HG03575 (cell line): Measurements from ENCODE around the gene AGTRAP.

Source experiments
- ATAC-seq: cut with Tn5 transposase; IDR thresholded peaks from one replicate; pipeline ENCODE4 v1.9.1; 2021; ENCODE audit not compliant: unreplicated experiment, insufficient number of reproducible peaks, low FRiP score; ENCODE audit errors: extremely low read depth

AGTRAP gene

DNA sequence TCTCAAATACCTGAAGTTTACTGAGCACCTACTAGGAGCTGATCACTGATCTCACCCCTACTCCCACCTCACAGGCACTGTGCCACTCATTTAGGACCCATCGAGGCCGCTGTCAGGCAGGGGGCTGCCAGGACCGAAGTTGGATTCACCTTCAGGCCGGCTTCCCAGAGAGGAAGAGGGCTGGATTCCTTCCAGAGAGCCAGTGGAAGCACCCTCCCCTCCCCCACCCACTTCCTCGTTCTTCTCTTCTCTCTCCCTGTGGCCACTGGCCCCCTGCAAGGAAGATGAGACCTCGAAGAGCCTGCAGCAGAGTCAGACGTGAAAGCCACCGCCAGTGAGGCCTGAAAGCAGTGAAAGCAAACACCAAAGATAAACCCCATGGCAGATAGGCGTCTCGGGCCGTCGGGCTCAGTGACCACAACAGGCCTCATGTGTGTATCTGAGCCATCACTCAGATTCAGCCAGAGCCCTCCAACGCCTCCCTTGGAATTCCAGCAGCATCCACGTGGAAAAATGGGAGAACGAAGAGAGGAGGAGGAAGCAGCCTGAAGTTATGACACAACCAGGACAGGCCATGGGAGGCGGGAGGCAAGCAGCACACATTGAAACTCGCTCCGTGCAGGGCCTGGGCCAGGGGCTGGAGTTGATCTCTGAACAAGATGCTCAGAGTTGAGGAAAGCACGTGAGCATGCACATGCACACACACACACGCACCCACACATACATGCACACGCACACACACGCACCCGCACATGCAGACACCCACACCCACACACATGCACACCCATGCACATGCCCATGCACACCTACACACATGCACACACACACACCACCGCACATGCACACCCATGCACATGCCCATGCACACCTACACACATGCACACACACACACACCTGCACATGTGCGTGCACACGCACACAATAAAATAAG lies 6.2 kb upstream of the AGTRAP start:
- ATAC-seq: no peak

DNA sequence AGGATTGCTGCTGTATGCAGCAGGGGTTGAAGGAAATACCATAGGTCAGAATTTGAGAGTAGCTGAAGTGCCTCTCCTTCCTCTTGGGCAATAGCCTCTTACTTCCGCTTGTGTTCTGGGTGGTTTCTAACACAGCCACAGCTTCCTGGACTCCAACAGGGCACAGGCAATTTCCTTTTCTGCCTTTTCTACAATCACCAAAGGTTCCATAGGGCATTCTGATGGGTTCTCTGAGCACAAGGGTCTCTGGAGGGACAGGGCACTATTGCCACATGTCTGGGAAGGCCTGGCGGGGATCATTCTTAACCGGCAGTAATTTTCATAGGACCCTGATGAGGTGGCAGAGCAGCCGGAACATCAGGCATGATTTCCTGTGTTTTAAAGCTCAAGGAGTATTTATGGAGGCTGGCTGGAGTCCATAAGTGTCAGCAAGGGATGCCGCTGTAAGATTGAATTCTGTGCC lies 5.5 kb upstream of the AGTRAP start:
- no peak for ATAC-seq

DNA sequence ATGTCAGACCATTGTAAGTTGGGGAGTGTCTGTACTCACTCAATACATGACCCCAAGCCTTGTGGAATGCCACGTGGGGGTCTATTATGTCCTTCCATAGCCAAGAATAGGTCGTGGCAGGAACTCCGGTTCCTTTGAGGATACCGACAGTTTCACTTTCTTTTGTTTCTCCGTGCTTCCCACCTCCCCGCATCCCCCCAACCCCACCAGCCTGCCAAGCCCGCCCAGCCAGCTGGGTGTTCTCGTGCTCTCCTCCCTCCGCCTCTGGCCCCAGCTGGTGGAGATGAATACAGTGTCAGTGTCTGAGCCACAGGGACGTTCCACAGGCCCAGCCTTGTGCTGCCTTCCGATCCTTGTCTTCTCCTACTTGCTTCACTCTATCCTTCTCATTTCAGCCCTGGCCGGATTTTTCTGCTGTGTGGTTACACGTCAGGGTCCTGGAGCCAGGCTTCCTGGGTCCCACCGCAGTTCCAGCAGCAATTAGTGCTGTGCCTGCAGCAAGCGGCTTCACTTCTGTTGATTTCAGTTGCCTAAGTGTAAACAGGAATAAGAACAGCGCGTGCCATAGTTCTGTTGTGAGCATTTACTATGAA lies 4.1 kb upstream of the AGTRAP start:
- ATAC-seq: no peak

DNA sequence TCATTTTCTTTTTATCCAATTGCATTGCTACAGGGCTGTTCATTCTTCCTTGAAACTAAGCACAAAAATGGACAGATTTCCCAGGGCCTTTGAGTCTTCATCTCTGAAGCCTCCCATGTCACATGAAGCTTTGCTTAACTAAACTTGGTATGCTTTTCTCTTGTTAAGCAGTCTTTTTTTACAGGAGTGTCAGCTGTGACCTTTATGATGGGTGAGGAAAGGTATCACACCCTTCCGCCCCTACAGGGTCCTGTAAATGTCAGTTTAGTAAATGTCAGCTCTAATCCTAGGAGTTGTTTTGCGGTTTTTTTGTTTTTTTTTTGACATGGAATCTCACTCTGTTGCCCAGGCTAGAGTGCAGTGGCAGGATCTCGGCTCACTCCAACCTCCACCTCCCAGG lies 2.6 kb upstream of the AGTRAP start:
- no peak for ATAC-seq

DNA sequence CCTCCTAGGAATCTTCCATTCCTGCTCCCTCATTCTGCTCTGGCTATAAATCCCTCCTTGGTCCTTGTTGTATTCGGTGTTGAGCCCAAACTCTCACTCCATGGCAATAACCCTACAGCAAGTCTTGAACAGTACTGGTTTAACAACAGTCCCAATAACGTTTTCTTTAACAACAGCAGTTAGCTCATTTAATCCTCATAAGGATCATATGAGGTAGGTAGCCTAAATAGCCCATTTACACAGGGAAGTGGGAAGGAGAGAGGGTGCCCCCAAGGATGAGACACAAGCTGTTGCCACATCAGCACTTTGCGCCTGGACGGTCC lies 444 bp upstream of the AGTRAP start:
- ATAC-seq: no peak

DNA sequence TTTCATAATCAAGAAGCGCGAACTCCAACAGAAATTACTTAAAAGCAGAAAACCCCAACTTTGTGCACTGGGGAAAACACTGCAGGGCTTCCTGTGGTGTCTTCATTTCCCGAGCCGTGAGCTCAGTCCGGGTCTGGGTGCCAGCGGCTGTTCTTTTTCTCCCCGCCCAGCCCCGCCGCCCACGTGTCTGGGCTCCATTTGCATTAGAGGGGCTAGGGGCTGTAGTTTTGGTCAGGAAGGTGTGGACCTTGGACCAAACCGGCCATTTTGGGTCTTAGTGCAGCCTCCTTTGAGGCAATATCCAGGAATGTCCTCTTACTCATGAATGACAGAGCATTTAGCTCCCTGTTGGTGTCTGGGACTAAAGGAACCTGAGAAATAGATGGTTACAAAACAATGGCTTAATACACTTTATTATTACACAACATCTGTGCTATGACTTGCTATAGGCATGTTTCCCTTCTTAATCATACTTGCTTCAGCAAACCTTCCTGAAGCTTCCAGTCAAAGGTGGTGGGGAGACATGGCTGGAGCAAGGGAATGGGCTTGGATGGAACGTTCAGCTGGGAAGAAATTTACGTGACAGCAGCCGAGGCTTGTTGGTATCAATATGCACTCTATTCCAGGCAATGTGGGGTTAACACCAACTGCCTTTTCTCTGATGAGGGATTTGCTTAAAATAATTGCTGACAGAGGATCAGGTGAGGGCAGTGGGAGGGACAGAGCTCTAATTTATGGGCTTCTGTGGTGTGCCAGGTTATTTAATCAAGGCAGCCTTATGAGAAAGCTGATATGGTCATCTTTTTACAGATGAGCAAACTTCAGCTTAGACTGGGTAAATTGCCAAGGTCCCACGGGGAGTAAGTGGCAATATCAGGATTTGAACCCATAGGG lies 1.1 kb downstream of the AGTRAP start:
- ATAC-seq: no peak

DNA sequence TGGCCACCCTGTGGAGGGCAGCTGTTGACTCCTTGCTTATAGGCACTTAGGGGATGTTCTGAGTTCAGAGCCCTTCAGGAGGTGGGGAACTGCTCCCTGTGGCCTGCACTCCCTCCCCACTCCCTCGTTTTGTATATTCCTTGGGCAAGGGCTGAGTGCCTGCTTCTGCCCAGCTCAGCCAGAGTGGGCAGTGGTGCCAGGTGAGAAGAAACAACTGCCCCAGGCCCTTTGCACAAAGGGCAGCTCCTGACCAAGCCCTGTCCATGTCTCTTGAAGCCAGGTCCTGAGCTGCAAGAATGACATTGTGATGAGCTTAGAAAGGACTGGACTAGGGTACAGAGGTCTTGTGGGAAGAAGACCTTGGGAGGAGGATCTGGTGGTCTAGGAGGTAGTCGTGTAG lies 2.2 kb downstream of the AGTRAP start:
- no peak for ATAC-seq

DNA sequence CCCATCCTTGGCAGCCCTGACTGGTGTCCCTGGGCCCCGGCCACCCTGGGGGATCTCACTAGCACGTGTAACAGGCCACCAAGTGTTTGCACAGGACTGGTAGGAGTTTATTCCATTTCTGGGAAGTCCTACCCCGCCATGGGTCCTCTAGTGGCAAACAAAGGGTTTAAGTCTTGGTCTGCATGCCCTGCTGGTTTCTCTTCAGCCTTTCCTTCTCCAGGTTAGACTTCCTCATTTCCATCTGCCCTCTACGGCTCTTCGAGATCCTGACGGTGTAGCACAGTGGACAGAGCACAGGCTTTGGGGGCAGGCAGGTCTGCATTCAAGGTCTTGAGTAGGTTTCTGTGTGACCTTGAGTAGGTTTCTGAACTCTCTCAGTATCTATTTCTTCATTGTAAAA lies 2.8 kb downstream of the AGTRAP start:
- no peak for ATAC-seq

DNA sequence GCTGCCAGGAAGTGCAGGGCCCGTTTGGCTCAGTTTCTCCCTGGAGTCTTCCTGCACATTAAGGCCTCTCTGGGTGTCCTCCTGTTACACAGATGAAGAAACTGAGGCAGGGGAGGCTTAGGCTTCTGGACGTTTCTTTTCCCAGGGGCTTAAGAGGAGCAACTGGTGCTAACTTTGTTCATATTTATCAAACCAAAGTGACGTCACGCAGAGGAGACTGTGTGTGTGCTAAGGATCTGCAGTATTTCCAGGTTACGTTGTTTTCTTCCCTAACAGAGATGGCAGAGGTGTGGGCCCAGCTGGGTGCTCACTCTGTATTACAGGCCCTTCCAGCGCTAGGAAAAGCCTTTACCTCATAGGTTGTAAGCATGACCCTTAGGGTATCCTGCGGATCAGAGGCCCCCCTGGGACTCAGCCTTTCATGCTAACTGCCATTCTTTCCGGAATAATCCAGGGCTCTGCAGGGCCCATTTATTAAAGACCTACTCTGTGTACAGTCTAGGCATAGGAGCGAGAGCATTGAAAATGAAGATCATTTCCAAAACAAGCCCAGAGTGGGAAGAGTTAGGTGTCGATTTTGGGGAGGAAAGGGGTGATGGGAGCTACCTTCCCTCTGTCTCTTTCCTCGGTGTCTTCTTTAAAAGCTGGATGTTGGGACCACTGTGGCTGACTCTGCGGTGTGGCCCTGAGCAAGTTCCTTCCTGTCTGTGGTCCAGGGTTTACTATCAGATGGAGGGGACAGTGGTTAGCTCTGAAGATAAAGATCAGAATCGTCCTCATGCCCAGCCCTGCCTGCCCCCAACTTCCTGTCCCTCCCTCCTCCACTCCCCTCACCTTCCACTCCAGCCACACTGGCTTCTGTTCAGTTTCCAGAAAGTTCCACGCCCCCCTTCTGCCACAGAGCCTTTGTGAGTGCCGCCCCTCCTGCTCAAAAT lies 4.6 kb downstream of the AGTRAP start:
- no peak for ATAC-seq

DNA sequence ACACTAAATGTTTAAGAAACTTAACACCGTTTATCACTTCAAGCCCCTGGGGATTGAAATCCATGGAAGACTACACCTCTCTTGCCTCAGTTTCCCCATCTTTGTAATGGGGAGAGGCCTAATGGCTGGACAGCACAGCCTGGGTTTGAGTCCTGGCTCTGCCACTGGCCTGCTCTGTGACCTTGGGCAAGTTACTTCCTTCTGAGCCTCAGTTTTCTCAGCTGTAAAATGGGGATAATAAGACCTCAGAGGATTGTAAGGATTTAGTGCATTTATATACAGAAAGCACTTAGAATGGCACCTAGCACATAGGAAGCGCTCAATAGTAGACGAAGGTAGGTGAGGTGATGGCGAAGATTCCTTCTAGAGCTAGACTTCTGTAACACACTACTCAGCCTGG lies 5.5 kb downstream of the AGTRAP start:
- ATAC-seq: no peak

DNA sequence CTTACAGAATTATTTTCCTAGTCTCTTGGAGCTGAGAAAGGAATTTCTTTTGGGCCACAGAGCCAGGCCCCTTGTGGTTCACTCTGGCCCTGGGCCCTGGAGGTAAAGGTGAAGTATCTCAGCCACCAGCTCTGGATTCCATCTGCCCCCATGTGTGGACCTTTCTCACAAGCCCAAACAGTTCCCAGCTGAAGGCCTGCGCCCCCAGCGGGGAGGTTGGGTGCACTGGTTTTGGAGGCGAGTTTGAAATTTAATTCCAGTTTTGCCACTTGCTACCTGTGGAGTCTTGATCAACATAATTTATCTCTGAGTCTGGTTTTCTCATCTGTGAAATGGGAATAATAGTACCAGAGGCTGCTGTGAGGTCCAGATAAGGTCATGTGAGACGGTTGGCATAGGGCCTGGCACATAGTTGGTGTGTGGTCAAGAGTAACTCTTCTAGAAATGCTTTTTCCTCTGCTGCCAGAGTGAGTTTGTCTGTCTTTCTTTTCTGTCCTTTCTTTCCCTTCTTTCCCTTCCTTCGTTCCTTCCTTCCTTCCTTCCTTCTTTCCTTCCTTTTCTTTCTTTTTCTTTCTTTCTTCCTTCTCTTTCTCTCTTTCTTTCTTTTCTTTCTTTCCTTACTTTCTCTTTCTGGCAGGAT lies 6.1 kb downstream of the AGTRAP start:
- no peak for ATAC-seq

DNA sequence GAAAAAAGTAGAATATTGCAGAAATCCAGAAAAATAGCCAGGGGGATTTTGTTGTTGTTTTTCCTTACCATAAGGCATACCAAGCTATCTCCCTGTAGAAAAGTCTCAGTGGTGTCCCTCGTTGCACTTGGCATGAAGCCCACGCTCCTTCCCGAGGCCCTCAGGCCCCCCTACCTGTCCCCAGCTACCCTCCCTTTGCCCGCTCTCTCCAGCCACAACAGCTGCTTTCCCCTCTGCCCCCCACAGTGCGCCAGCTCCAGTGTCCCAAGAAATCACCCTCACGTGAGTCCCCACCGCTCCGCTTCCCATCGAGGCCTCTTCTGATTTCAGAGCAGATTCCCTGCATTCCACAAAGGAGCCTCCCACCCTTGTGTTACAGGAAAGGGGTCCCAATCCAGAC lies 8.4 kb downstream of the AGTRAP start:
- no peak for ATAC-seq

DNA sequence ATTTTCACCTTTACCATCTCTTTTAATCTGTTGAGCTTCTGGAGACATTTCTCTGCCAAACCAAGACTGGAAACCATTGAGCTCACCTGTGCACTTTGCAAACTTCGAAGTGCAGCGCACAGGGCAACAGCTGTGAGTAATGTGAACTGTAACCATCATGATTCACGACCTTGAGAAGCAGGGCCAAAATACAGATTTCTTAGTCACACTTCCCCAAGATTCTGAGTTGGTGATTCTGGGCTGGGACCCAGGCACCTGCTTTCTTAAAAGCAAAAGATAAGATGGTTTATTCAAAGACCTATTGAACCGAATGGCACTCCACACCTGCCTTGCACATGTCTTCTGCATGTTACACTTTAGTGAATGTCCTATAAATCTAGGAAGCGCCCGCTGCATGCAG lies 10.2 kb downstream of the AGTRAP start:
- ATAC-seq: no peak

DNA sequence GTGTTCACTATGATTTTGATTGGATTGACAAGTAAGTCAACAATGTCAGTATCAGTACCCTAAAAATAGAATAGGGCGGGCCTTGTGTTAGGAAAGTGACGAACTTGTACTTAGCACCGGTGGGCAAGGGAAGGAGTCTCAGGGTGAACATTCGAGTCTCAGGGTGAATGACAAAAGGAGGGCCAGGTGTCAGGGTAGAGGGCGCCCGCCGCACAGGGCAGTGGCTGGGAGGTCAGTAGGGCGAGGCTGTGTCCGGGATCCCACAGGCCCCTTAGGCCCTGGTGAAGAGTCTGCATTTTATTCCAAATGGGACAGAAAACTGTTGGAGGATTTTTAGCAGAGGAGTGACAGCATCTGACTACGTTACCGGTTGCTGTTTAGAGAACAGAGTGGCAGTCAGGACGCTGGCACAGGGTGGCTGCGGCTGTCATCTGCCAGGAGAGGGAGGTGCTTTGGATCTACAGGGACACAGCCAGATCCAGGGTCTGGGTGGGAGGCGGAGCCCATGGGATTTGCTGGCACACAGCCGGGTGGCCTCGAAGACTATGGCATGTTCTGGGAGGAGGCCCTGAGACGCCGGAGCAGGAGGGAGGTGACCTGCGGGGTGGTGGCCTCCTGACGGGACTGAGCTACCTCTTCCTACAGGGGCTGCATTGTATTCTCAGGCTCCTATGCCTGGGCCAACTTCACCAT lies 11.0 kb downstream of the AGTRAP start:
- ATAC-seq: no peak

DNA sequence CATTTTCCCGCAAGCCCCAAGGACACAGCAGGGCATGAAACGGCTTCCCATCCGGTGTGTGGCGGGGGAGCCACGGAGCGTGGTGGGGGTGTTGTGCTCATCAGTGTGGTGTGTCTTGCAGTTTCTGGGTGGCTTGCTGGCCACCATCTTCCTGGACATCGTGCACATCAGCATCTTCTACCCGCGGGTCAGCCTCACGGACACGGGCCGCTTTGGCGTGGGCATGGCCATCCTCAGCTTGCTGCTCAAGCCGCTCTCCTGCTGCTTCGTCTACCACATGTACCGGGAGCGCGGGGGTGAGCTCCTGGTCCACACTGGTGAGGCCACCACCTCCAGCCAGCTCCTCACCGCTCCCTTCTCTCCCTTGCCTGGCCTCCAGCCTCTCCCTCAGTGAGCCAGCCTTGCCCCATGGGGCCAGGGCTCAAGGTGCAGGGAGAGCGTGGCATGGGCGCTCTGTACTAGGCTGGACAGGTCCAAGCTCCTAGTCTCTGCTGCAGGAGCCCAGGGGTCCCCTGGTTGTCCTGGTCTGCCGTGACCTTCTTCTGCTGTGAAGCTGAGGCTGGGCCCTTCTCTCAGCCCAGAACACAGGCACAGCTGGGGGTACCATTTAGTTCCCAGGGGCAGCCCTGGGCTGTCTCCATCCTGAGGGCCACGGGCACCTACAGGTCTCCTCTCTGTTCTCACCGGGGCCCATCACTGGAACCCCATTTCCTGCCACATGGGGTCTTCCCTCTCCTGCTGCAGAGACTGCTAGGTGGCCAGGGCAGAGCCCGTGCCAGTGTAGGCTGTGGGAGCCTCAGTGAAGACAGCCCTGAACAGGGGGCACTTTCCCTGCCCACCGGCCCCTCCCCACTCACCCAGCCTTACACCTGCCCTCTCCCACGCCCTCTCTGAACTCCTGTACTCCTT lies 12.6 kb downstream of the AGTRAP start:
- no peak for ATAC-seq

DNA sequence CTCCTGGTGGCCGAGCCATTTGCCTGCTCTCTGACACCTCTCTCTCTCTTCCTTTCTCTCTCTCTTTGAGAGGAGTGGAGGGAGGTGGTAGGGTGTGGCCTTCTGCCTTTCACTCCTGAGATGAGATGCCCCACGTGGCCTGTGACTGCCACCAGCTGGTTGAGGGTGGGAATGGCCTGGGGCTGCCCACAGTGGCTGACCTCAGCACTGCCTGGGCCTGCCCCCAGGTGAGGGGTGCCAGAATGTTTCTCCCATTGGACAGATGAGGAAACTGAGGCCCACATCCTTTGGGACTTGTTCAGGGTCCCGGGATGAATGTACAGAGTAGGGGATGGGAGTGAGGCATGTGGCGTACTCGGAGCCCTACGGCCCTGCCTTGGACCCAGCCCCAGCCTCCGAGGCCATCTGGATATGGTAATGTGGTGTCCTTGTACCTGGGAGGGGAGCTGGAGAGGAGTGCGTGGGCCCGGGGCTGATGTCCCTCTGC lies 13.3 kb downstream of the AGTRAP start:
- ATAC-seq: no peak

DNA sequence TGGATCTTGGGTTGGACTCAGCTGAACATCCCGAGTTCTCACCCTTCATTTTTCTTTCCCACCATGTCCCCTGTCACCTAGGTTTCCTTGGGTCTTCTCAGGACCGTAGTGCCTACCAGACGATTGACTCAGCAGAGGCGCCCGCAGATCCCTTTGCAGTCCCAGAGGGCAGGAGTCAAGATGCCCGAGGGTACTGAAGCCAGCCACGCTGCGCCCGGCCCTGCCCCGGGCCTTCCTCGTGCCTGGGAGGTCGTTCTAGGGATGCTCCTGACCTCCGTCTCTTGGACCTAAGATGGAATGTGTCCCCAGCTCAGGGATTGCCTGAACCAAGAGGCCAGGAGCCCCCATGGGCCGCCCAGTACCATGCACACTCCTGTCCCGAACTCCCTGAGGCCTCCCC lies 14.1 kb downstream of the AGTRAP start:
- ATAC-seq: no peak
